ENCODE results near the gene CD37. TPM values are rescaled to one million over a fixed set of nuclear protein-coding genes. Genes with fewer than 3 reads are reported as not detected.
A peak's percentile ranks its signal among the peaks of the same experiment; 100 is the strongest.
"Not testable (repeated sequence)": the region's sequence is repeated elsewhere in the genome, so short reads cannot be mapped to it uniquely, and the experiment has no call there.

The CD37 gene
- polyA plus RNA-seq, 4 donors: 30.2 to 43.6 (median 38.4) TPM

DNA sequence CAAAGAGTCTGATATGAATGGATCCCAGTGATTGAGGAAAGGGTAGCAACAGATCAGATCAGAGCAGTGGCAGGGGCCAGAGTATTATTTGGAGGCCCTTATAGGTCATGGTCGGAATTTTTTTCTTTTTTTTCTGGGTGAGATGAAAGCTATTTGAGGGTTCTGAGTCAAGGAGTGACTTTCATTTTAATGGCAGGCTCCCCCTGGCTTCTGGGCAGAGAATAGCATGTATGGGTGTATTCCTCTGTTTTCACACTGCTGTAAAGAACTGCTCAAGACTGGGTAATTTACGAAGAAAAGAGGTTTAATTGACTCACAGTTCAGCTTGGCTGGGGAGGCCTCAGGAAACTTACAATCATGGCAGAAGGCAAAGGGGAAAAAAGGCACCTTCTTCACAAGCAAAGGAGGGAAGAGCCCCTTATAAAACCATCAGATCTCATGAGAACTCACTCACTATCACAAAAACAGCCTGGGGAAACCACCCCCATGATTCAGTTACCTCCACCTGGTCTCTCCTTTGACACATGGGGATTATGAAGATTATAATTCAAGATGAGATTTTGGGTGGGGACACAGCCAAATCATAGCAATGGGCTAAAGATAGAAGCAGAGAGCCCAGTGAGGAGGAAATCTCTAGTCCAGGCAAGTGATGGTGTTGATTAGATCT, 7.2 kb upstream of the CD37 start:
- no peak for DNase-seq (ENCODE audit: low read depth in 4 of 4, low spot score in 3 of 4)

DNA sequence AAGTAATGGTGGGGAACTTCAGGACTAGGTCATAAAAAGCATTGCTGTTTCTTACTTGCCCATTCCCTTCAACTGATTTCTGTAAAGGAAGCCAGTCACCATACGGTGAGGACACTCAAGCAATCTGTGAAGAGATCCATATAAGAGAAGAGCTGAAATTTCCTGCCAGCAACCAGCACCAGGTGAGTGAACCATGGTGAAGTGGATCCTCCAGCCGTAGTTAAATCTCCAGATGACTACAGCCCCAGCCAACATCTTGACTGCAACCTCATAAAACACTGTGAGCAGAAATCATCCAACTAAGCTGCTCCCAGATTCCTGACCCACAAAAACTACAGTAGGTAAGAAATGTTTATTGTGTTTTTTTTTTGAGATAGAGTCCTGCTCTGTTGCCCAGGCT, 6.5 kb upstream of the CD37 start:
- no peak for DNase-seq (ENCODE audit: low read depth in 4 of 4, low spot score in 3 of 4)

DNA sequence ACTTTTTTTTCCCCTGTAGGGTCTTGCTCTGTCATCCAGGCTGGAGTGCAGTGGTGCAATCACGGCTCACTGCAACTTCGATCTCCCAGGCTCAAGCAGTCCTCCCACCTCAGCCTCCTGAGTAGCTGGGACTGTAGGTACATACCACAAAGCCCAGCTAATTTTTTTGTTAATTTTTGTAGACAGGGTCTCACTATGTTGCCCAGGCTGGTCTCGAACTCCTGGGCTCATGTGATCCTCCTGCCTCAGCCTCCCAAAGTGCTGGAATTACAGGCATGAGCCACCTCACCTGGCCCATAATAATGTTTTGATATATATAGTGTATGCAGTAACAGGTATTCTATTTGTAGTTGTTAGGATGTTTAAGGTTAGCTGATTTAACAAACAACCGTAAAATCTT, 4.0 kb upstream of the CD37 start:
- DNase-seq (ENCODE audit: low read depth in 4 of 4, low spot score in 3 of 4): not testable (repeated sequence)

DNA sequence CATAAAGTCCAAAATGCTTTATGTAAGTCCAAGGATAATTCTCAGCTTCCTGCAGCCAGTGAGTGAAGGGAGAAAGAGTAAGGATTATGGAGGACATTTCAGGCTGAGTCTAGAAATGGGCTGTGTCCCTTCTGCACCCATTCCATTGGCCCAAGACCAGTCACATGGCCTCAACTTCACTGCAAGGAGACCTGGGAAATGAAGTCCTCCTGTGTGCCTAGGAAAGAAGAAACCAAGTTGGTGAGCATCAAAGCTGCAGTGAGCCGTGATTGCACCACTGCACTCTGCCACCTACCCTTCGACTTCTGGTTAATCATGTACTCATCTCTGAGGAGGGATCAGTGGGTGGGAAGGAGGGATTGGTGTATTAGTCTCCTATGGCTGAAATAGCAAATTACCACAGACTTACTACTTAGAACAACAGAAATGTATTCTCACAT, 3.6 kb upstream of the CD37 start:
- DNase-seq (ENCODE audit: low read depth in 4 of 4, low spot score in 3 of 4): no peak

DNA sequence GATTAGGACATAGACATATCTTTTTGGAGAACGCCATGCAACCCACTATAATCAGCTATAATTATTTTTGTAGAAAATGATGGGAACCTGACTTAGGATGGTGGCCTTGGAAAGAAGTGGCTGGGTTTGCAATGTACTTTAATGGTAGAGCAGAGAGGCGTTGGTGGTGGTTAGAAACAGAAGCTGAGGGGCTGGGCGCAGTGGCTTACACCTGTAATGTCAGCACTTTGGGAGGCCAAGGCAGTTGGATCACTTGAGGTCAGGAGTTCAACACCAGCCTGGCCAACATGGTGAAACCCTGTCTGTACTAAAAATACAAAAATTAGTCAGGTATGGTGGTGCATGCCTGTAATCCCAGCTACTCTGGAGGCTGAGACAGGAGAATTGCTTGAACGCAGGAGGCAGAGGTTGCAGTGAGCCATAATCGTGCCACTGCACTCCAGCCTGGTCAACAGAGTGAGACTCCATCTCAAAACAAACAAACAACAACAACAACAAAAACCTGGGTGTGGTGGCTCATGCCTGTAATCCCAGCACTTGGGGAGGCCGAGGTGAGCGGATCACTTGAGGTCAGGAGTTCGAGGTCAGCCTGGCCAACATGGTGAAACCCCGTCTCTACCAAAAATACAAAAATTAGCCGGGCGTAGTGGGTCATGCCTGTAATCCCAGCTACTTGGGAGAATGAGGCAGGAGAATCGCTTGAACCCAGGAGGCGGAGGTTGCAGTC, 2.4 kb upstream of the CD37 start:
- DNase-seq (ENCODE audit: low read depth in 4 of 4, low spot score in 3 of 4): not testable (repeated sequence)

DNA sequence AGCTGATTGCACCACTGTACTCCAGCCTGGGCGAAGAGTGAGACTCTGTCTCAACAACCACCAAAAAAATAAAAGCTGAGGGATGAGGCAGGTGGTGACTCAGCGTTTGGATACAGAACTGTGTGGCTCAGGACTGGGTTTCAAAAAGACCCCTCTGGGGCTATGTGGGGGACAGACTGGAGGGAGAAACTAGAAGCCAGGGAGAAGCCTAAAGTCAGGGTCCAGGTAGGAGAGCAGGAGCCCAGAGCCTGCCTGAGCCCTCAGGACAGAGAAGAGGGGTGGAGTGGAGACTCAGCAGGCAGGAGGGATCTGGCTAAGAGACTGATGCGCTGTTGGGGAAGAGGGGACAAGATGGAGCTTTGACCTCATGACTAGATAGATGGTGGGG, 1.8 kb upstream of the CD37 start:
- no peak for DNase-seq (ENCODE audit: low read depth in 4 of 4, low spot score in 3 of 4)

DNA sequence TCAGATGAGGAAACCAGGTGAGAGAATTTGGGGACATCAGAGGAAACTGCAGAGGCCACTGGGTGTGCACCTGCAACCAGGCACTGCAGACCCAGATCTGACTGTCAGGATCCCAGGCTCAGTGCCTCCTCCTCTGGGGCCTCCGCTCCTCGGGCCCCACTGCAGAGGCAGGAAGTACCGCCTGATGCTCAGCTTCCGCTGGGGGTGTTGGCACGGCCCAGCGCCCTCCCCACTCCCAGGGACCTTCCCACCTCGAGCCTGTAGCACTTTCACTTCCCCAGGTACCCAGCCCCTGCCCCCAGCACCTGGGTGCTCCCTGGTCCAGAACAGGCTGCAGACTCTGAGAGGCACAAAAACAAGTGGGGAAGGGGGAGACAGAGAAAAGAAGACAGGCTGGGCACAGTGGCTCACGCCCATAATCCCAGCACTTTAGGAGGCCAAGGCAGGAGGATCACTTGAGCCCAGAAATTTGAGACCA, 1.4 kb upstream of the CD37 start:
- DNase-seq (ENCODE audit: low read depth in 4 of 4, low spot score in 3 of 4): no peak

DNA sequence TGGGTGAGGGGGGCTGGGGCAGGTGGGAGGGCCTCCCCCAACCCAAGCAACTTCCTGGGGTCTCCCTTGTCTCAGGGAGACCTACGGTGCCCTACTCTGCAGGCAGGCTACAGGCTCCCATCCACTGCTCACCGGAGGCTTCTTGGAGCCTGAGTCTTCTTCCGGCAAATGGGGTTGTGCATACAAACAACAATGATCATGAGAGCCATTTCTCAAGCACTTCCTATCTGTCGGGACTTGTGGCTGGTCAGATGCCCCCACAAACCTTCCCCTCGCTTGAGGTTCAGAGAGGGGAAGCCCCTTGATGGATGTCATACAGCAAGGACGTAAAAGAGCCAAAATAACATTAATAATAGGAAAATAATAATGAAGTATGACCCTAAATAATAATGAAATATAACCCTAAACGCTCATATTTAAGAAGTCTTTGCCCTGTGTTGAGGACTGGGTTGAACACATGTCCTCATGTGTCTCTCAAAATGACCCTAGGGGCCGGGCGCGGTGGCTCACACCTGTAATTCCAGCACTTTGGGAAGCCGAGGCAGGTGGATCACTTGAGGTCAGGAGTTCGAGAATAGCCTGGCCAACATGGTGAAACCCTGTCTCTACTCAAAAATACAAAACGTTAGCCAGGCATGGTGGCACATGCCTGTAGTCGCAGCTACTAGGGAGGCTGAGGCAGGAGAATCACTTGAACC, 727 bp downstream of the CD37 start:
- no peak for DNase-seq (ENCODE audit: low read depth in 4 of 4, low spot score in 3 of 4)

DNA sequence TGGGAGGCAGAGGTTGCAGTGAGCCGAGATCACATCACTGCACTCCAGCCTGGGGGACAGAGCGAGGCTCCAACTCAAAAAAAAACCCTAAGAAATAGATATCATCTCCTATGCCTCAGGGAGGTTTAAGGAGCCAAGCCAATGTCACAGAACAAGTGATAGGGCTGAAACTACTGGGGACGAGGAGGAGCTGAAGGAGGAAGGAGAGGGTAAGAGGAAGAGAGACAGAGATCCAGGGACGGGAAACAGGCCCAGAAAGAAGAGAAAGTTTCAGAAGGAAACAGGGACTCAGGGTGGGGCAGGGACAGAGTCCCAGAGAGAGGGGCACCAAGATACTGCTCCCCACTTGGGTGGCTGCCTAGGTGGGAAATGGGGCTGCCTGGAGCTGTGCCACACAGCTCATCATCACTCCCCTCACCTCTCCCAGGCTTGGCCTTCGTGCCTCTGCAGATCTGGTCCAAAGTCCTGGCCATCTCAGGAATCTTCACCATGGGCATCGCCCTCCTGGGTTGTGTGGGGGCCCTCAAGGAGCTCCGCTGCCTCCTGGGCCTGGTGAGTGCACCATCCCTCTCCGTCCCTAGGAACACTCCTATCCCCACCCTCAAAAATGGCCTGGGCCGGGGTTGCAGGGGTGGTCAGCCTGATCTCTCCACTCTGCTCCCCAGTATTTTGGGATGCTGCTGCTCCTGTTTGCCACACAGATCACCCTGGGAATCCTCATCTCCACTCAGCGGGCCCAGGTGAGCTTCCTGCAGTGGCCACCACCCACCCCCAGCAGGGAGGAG, 1.5 kb downstream of the CD37 start:
- DNase-seq (ENCODE audit: low read depth in 4 of 4, low spot score in 3 of 4): no peak

DNA sequence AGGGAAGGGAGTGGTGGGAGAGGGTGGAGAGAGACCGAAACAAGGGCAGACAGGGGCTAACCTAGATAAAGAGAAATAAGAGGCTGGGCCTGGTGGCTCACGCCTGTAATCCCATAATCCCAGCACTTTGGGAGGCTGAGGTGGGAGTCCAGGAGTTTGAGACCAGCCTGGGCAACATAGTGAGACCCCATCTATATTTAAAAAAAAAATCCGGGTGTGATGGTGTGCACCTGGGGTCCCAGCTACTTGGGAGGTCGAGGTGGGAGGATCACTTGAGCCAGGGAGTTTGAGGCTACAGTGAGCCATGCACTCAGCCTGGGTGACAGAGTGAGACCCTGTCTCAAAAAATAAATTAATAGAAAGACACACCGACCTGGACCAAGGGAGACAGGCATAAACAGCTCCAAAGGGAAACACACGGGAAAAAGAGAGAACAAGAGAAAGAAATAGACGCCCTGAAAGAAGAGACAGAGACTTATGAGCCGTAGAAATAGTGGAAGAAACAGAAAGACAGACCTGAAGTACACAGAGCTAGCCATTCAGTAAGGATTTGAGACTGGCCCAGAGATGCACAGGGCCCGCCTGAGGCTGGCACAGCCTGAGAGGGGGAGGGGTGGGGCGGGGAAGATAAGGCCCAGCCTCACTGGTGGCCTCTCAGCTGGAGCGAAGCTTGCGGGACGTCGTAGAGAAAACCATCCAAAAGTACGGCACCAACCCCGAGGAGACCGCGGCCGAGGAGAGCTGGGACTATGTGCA, 2.2 kb downstream of the CD37 start:
- DNase-seq (ENCODE audit: low read depth in 4 of 4, low spot score in 3 of 4): no peak

DNA sequence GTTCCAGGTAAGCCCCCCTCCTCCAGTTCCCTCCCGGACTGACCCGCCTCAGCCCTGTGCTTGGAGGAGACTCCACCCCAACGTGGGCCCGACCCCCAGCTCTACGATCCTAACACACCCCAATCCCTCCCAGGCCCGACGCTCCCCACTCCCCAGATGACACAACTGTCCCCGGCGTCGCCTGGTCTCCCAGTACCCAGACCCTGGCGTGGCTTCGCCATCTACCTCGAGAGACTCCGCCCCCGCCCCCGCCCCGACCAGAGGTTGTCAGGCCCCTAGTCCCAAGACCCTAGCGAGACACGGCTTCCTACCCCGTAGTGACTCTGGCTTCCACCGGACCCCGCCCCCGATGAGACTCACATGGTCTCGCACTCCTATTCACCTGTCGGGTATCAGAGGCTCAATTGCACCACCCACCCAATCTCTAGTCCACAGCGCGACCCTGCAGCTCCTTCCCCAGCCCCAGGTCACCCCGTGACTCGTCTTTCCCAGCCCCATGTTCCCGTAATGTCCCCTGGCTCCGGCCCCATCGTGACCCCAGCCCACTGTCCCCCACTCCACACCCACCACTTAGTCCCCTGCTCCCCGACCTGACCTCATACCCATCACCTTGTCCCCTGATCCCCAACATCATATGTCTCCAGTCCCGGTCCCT, 2.9 kb downstream of the CD37 start:
- DNase-seq (ENCODE audit: low read depth in 4 of 4, low spot score in 3 of 4): no peak

DNA sequence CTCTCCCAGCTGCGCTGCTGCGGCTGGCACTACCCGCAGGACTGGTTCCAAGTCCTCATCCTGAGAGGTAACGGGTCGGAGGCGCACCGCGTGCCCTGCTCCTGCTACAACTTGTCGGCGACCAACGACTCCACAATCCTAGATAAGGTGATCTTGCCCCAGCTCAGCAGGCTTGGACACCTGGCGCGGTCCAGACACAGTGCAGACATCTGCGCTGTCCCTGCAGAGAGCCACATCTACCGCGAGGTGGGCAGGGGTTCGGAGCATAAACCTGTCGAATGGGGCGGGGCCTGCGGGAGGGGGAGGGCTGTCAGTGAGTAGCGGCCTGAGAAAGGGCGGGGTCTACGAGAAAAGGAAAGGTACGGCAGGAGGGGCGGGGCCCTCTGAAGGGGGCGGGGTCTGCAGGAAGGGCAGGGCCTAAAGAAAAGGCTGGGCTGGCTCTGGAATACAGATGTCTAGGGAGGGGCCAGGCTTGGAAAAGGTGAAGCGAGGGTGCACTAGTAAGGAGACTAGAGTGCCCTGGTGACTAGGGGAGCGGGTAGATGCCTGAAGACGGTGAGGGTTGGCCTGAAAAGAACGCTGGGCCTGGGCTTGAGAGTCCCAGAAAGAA, 3.6 kb downstream of the CD37 start:
- peak in 2 of 4 donors; percentile 56 to 67 for DNase-seq (ENCODE audit: low read depth in 4 of 4, low spot score in 3 of 4)

DNA sequence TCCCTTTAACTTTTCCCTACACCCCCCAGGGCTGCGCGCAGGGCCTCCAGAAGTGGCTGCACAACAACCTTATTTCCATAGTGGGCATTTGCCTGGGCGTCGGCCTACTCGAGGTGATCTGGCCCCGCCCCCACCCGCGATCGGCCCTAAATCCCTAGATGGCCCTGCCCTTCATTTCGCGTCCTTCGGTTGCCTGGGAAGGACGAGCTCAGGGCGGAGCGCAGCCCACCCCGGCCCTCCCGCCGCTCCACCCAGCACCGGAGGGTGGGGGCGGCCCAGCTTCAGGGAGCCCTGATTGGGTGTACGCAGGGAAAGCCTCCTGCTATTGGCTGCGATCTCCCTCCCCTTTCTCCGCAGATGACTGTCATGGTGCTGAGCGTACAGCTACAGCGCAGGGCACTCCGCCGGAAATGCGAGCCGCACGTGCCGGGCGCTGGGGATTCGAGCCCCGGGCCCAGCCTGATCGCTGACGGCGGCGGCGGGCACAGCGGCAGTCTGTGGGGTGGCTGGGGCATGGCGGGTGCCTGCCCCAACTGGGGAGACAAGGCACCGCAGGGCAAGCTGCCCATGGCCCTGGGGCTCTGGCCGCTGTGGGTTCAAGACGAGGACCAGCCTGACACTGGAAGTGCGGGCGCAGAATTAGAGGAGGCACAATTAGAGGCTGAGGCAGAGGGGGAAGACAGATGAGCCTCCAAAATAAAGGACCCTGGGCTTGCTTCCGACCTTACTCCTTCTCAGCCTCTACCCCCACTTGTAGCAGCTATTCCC, 4.3 kb downstream of the CD37 start:
- peak in 3 of 4 donors; percentile 73 to 87 (median 78) for DNase-seq (ENCODE audit: low read depth in 4 of 4, low spot score in 3 of 4)

DNA sequence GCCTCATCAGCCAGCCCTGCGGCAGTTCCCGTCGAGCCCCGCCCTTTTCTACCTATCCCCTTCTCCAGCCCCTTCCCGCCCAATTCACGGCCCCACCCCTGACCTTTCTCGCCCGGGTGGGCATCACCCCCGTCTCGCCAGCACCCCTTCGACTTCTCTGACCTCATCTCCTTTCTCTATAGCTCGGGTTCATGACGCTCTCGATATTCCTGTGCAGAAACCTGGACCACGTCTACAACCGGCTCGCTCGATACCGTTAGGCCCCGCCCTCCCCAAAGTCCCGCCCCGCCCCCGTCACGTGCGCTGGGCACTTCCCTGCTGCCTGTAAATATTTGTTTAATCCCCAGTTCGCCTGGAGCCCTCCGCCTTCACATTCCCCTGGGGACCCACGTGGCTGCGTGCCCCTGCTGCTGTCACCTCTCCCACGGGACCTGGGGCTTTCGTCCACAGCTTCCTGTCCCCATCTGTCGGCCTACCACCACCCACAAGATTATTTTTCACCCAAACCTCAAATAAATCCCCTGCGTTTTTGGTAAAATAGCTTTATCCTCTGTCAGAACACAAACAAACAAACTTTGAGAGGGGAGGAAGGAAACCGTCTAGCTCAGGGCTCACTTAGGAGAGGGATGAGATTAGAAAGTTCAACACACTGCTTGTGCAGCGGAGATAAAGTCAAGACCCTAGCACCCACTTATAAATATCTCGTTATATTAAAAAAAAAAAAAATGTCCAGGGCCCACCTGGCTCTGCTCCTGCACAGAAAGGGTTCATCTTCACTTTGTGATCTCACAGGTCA, 5.1 kb downstream of the CD37 start:
- no peak for DNase-seq (ENCODE audit: low read depth in 4 of 4, low spot score in 3 of 4)

DNA sequence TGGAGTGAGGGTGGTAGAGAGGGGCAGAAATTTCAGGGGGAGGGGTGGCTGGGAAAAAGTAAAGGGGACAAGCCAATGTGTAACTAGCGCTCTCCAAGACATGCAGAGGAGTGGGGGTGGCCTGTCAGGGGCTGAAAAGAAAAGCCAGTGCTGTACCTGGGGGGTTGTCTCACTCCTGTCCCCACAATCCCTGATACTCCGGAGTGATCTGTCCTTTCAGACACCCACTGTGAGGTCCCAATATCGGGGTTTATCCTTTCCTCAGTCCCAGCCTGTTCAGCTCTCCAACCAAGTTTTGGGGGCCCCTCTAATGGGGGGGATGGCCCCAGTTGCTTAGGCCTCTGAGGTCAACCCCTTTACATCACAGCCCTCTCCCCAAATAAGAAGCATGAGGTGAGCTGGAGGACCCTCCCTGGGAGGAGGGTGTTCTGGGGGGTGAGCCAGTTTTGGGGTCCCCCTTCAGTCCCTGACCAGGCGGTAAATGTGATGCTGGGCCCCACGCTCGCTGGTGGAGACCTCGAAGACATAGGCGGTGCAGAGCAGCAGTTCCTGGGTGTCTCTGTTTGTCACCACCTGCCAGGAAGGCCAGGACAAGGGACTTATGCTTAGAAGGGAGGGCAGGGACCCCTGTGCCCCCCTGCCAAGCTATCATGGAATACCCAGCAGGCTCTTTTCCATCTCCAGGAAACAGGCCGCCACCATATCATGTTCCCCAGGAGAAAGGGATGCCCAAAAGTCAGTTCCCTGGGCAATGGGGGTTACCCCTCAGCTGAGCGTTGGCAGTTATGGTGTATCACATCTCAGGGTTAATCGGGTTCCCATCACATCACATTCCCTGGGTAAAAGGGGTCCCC, 5.9 kb downstream of the CD37 start:
- DNase-seq (ENCODE audit: low read depth in 4 of 4, low spot score in 3 of 4): no peak

DNA sequence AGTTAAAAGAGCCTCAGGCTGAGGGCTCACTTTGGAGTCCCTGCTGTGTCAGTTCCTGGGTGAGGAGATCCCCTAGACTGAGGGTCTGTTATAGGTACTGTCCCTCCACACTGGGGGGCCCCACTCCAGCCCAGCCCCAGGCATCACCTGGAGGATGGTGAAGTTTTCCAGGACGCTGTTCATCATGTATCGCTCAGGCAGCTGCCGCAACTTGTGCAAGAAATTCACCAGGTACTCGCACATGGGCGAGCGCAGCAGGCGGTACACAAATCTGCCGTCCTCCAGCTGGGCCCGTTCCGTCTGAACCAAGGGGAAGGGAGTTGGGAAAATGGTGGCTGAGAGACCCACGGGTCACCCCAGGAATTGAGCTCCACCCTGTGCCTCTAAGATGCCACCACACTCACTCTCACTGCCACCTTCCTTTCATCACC, 7.1 kb downstream of the CD37 start:
- no peak for DNase-seq (ENCODE audit: low read depth in 4 of 4, low spot score in 3 of 4)

DNA sequence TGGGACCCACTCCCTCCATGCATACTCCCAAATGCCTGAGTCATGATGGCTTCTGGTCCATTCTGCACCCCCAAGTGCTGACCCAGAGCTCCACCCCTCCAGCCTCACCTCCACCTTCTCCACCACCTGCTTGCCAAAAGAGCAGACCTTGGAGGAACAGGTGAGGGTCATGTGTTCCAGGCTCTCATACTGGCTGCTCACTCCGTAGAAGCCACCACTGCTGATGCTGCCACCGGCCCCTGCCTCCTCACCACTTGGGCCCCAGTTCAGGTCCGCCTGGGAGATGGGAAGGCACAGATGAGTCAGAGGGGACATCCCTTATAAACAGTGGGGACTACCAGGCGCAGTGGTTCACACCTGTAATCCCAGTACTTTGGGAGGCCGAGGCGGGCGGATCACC, 7.9 kb downstream of the CD37 start:
- no peak for DNase-seq (ENCODE audit: low read depth in 4 of 4, low spot score in 3 of 4)

All from left renal pelvis (tissue), 4 donors.